HG02588 (cell line): ENCODE measurements around the gene CD247.

ENCODE experiments used
- ATAC-seq: cut with Tn5 transposase; IDR thresholded peaks from one replicate; pipeline ENCODE4 v1.9.1; 2021; ENCODE audit warnings: mild to moderate bottlenecking, moderate library complexity; ENCODE audit not compliant: unreplicated experiment

Gene CD247

GRCh38 chr1:167440776-167441175 is 77.6 kb downstream of the CD247 start:
- ATAC-seq = no peak

GRCh38 chr1:167440345-167440744 is 78.0 kb downstream of the CD247 start:
- no peak for ATAC-seq

- no peak for ATAC-seq
Measured at GRCh38 chr1:167439301-167439988, 78.9 kb downstream of the CD247 start.

GRCh38 chr1:167438171-167439138 is 79.9 kb downstream of the CD247 start:
- ATAC-seq = no peak

- ATAC-seq = no peak
Measured at GRCh38 chr1:167435484-167435883, 82.8 kb downstream of the CD247 start.

GRCh38 chr1:167434306-167434705 is 84.0 kb downstream of the CD247 start:
- ATAC-seq = no peak

GRCh38 chr1:167433884-167434283 is 84.4 kb downstream of the CD247 start:
- no peak for ATAC-seq

GRCh38 chr1:167432780-167433179 is 85.5 kb downstream of the CD247 start:
- no peak for ATAC-seq

GRCh38 chr1:167431909-167432650 is 86.2 kb downstream of the CD247 start:
- no peak for ATAC-seq

GRCh38 chr1:167431261-167431908 is 86.9 kb downstream of the CD247 start:
- ATAC-seq = peak; percentile 41

GRCh38 chr1:167430849-167431242 is 87.5 kb downstream of the CD247 start:
- ATAC-seq = no peak

- peak; percentile 39 for ATAC-seq
Measured at GRCh38 chr1:167430134-167430848, 88.0 kb downstream of the CD247 start.

- ATAC-seq = peak; percentile 52
Measured at GRCh38 chr1:167429612-167430011, 88.7 kb downstream of the CD247 start.

- no peak for ATAC-seq
Measured at GRCh38 chr1:167428395-167428794, 89.9 kb downstream of the CD247 start.

- no peak for ATAC-seq
Measured at GRCh38 chr1:167427848-167428247, 90.5 kb downstream of the CD247 start.

GRCh38 chr1:167426716-167427115 is 91.6 kb downstream of the CD247 start:
- ATAC-seq = no peak

GRCh38 chr1:167425482-167425881 is 92.8 kb downstream of the CD247 start:
- no peak for ATAC-seq

GRCh38 chr1:167423684-167424619 is 94.4 kb downstream of the CD247 start:
- ATAC-seq = no peak

GRCh38 chr1:167420510-167420909 is 97.8 kb downstream of the CD247 start:
- ATAC-seq = no peak
